Measurements from ENCODE around the gene AP3B2. TPM values are rescaled to one million over a fixed set of nuclear protein-coding genes. Genes with fewer than 3 reads are reported as not detected.
"Not testable (repeated sequence)": the region's sequence is repeated elsewhere in the genome, so short reads cannot be mapped to it uniquely, and the experiment has no call there.

The AP3B2 gene
- total RNA-seq, 1 experiment from 2014 or later, result 0.74 TPM

GRCh38 chr15:82656641-82657266 is 52.9 kb downstream of the AP3B2 start:
- in situ Hi-C loops (cut with HindIII; ENCODE audit: low pct_unique_long_range_greater_than_20kb, low sequenced_read_pairs), result no loop called here
- DNase-seq (ENCODE audit: low read depth, low spot score), result no peak

DNA sequence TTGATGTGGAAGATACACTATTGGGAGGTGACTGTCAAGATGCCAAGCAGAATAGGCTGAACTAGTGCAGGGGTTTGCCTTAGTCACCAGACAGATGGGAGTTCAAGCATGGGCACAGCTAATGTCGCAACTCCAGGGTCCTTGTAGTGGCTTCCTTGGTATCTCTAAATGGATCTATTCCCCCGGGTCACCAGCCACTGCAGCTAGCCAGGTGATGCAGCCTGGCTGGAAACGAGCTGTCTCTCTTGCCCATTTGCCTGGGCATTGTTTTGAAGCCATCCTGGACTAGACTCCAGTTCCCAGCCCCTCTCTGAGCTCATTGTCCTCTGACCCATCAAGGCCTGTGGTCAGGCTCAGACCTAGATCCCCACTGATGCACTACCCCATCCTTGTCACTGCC is 54.1 kb downstream of the AP3B2 start:
- DNase-seq (ENCODE audit: low read depth, low spot score), result no peak
- in situ Hi-C loops (cut with HindIII; ENCODE audit: low pct_unique_long_range_greater_than_20kb, low sequenced_read_pairs), result no loop called here

GRCh38 chr15:82653483-82654168 is 56.0 kb downstream of the AP3B2 start:
- in situ Hi-C loops (cut with HindIII; ENCODE audit: low pct_unique_long_range_greater_than_20kb, low sequenced_read_pairs), result no loop called here
- no peak for DNase-seq (ENCODE audit: low read depth, low spot score)

GRCh38 chr15:82651708-82652107 is 58.0 kb downstream of the AP3B2 start:
- DNase-seq (ENCODE audit: low read depth, low spot score), result no peak
- in situ Hi-C loops (cut with HindIII; ENCODE audit: low pct_unique_long_range_greater_than_20kb, low sequenced_read_pairs), result no loop called here

DNA sequence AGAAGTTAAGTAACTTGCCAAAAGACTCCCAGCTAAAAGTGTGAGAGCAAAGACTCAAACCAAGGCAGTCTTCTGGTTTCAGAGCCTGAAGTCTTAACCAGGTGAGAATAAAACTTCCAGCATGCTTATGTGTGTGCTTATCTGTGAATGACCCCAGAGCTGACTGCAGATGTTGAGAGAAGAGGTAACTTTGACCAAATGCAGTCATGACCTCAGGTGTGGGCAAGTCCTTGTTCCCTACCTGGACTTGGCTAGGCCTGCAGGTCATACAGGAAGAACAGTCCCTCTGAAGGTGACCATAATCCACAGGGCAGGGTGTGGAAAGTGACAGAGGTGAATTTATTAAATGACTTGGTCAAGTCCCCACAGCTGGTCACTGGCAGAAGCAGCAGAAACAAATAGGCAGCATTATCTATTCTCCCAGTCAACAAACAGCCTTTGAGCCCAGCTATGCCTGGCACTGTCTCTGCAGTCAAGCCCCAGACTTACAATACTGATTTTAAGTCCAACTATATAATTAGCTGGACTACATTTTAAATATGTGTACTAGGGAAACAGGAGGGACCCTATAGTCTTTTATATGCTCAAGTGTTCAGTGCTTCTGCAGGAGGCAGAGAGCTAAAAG is 59.5 kb downstream of the AP3B2 start:
- in situ Hi-C loops (cut with HindIII; ENCODE audit: low pct_unique_long_range_greater_than_20kb, low sequenced_read_pairs), result no loop called here
- no peak for DNase-seq (ENCODE audit: low read depth, low spot score)

GRCh38 chr15:82649226-82649999 is 60.3 kb downstream of the AP3B2 start:
- in situ Hi-C loops (cut with HindIII; ENCODE audit: low pct_unique_long_range_greater_than_20kb, low sequenced_read_pairs), result no loop called here
- DNase-seq (ENCODE audit: low read depth, low spot score), result no peak

GRCh38 chr15:82648257-82649103 is 61.2 kb downstream of the AP3B2 start:
- in situ Hi-C loops (cut with HindIII; ENCODE audit: low pct_unique_long_range_greater_than_20kb, low sequenced_read_pairs), result no loop called here
- DNase-seq (ENCODE audit: low read depth, low spot score), result peak; percentile 31

DNA sequence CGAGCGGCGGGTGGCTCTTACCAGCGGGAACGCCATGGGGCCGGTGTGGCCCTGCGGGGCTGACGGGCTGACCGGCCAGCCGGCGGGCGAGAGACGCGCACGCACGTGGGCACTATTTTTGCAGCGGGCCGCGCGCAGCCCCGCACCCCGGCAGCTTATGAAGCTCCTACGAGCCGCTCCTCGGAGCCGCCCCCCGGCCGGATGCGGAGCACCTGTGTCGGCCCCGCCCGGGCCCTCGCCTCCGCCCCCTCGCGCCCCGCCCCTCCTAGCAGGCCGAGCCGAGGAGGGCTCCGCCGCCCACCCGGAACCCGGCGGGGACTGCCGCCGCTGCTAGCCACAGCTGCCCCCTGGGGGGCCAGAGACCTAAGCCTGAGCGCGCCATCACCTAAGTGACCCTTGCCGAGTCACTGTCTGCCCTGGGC is 61.8 kb downstream of the AP3B2 start:
- in situ Hi-C loops (cut with HindIII; ENCODE audit: low pct_unique_long_range_greater_than_20kb, low sequenced_read_pairs), result no loop called here
- no peak for DNase-seq (ENCODE audit: low read depth, low spot score)

GRCh38 chr15:82647045-82647834 is 62.4 kb downstream of the AP3B2 start, which contains the start of gene CPEB1:
CPEB1 (minus strand) TSS chr15:82647363; CDS start chr15:82628459, 18,904 bp downstream.
- peak; percentile 47 for DNase-seq (ENCODE audit: low read depth, low spot score)
- in situ Hi-C loops (cut with HindIII; ENCODE audit: low pct_unique_long_range_greater_than_20kb, low sequenced_read_pairs), result no loop called here

GRCh38 chr15:82646250-82647044 is 63.2 kb downstream of the AP3B2 start:
- in situ Hi-C loops (cut with HindIII; ENCODE audit: low pct_unique_long_range_greater_than_20kb, low sequenced_read_pairs), result no loop called here
- no peak for DNase-seq (ENCODE audit: low read depth, low spot score)

GRCh38 chr15:82644967-82645852 is 64.5 kb downstream of the AP3B2 start:
- DNase-seq (ENCODE audit: low read depth, low spot score); in situ Hi-C loops (cut with HindIII; ENCODE audit: low pct_unique_long_range_greater_than_20kb, low sequenced_read_pairs): not testable (repeated sequence)

GRCh38 chr15:82643992-82644391 is 65.7 kb downstream of the AP3B2 start:
- in situ Hi-C loops (cut with HindIII; ENCODE audit: low pct_unique_long_range_greater_than_20kb, low sequenced_read_pairs), result no loop called here
- DNase-seq (ENCODE audit: low read depth, low spot score), result peak; percentile 63

GRCh38 chr15:82642656-82643055 is 67.0 kb downstream of the AP3B2 start:
- no peak for DNase-seq (ENCODE audit: low read depth, low spot score)
- in situ Hi-C loops (cut with HindIII; ENCODE audit: low pct_unique_long_range_greater_than_20kb, low sequenced_read_pairs), result no loop called here

DNA sequence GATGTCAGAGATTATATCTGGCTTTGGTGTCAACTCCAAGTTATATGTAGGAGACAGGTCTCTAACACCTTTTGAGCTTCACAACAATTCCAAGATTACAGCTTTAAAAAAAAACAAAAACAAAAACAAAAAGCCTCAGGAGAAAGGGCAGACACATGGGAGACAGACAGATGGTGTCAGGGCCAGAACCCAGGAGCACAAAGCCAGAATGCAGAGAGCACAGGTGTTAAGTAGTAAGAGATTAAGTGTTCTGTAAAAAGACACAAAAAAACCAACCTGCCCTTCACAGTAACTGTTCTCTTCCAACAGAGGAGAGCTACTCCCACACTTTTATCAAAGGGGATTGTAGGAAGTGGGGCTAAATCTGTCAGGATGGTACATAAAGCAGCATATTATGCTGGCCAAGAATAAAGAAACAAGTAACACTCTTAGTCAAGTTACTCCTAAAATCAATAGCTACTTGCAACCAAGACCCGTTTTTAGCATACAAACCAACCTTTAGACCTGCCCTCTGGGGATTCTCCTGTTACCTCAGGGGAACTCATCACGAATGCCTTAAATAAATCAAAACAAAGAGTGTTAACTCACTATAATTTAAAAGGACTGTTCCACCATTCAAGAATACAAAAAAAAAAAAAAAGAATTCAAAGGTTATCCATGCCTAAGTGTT is 68.4 kb downstream of the AP3B2 start:
- DNase-seq (ENCODE audit: low read depth, low spot score), result peak; percentile 21
- in situ Hi-C loops (cut with HindIII; ENCODE audit: low pct_unique_long_range_greater_than_20kb, low sequenced_read_pairs), result no loop called here

DNA sequence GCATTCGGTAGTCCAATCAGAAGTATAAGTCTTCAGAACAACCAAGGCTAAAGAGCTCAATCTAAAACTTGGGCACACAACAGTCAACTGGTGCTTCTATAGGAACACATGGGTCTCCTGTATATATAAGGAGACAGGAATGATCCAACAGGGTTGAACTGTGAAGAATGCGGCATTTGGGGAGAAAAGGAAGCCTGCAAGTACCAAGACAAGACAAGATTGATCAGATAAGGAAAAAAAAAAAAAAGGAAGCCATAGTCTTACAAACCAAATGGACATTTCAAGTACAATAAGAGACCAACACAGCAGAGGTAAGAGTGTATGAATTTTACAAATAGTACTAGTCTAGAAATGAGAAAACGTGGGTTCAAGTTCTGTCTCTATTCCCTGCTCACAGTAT is 69.0 kb downstream of the AP3B2 start:
- DNase-seq (ENCODE audit: low read depth, low spot score), result no peak
- in situ Hi-C loops (cut with HindIII; ENCODE audit: low pct_unique_long_range_greater_than_20kb, low sequenced_read_pairs), result no loop called here
